ENCODE measurements around the gene GPR107.
A peak's percentile ranks its signal among the peaks of the same experiment; 100 is the strongest.

GPR107 gene

DNA sequence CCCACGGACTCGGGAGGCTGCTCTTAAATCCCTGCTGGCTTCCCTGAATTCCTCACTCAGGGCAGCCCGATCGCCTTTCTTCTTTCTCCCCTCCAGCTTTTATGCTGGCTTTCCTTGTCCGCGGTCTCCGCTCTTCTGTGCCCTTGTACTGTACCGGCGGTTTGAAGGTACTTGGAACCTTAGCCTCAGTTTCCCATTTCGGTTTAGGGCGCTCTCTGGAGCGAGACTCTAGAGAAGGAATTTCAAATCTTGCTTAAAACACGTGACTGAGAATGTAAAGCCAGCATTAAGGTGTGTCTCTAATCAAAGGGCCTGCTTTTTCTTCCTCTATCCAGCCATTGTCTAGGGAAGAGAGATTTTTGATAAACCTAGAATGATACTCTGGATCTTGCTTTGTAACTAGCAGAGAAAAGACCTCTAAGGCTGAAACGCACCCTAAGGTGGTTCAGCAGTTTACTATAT lies 650 bp downstream of the GPR107 start:
- Histone ChIP-seq H3K27me3 (replicated peaks; ENCODE audit: control insufficient read depth, insufficient read depth, low read length) (no peaks in the 10 kb centered on the region), H3K36me3 (ENCODE audit: control insufficient read depth, insufficient read depth, low read length) (no peaks in the 10 kb centered on the region), H3K4me3 (replicated peaks; ENCODE audit: low read depth, low read length) (peak overlapping the region; percentile 97)
- TF ChIP-seq, protein P1, sequence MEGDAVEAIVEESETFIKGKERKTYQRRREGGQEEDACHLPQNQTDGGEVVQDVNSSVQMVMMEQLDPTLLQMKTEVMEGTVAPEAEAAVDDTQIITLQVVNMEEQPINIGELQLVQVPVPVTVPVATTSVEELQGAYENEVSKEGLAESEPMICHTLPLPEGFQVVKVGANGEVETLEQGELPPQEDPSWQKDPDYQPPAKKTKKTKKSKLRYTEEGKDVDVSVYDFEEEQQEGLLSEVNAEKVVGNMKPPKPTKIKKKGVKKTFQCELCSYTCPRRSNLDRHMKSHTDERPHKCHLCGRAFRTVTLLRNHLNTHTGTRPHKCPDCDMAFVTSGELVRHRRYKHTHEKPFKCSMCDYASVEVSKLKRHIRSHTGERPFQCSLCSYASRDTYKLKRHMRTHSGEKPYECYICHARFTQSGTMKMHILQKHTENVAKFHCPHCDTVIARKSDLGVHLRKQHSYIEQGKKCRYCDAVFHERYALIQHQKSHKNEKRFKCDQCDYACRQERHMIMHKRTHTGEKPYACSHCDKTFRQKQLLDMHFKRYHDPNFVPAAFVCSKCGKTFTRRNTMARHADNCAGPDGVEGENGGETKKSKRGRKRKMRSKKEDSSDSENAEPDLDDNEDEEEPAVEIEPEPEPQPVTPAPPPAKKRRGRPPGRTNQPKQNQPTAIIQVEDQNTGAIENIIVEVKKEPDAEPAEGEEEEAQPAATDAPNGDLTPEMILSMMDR (IDR thresholded peaks at IDR 0.05; ENCODE audit: insufficient read depth, low read length, poor library complexity, severe bottlenecking) = no peak
- no peak for DNase-seq (ENCODE audit: extremely low read depth, insufficient read length)

DNA sequence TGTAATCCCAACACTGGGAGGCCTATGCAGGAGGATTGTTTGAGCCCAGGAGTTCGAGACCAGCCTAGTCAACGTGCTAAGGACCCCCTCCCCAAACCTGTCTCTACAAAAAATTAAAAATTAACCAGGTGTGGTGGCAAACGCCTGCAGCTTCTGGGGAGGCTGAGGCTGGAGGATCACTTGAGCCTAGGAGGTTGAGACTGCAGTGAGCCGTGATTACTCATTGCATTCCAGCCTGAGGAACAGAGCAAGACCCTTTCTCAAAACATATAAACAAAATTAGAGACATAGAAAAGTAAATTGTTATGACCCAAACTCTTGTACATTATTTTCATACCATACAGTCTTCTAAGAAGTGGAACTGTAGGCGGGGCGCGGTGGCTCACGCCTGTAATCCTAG lies 1.1 kb downstream of the GPR107 start:
- DNase-seq (ENCODE audit: extremely low read depth, insufficient read length) = no peak
- TF ChIP-seq, protein P1 (IDR thresholded peaks at IDR 0.05; ENCODE audit: insufficient read depth, low read length, poor library complexity, severe bottlenecking) = no peak
- H3K36me3 ChIP-seq (ENCODE audit: control insufficient read depth, insufficient read depth, low read length) = no peaks in the 10 kb centered on the region
- H3K4me3 ChIP-seq (replicated peaks; ENCODE audit: low read depth, low read length) = peak overlapping the region; percentile 97
- no peaks in the 10 kb centered on the region for H3K27me3 ChIP-seq (replicated peaks; ENCODE audit: control insufficient read depth, insufficient read depth, low read length)

DNA sequence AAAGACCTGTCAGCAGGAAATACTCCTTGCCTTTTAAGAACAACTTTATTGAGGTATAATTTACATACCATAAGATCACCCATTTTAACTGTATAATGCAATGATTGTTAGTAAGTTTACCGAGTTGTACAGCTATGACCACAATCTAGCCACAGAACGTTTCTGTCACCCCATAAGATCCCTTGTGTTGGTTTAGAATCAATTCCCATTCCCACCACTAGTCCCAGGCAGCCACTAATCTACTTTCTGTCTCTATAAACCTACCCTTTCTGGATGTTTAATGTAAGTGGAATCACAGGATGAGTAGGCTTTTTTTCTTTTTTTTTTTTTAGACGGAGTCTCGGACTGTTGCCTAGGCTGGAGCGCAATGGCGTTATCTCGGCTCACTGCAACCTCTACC lies 4.4 kb downstream of the GPR107 start:
- no peaks in the 10 kb centered on the region for H3K36me3 ChIP-seq (ENCODE audit: control insufficient read depth, insufficient read depth, low read length)
- DNase-seq (ENCODE audit: extremely low read depth, insufficient read length) = no peak
- H3K4me3 ChIP-seq (replicated peaks; ENCODE audit: low read depth, low read length) = no peak overlapping the region
- TF ChIP-seq, protein P1 (IDR thresholded peaks at IDR 0.05; ENCODE audit: insufficient read depth, low read length, poor library complexity, severe bottlenecking) = peak; percentile 7
- no peaks in the 10 kb centered on the region for H3K27me3 ChIP-seq (replicated peaks; ENCODE audit: control insufficient read depth, insufficient read depth, low read length)

DNA sequence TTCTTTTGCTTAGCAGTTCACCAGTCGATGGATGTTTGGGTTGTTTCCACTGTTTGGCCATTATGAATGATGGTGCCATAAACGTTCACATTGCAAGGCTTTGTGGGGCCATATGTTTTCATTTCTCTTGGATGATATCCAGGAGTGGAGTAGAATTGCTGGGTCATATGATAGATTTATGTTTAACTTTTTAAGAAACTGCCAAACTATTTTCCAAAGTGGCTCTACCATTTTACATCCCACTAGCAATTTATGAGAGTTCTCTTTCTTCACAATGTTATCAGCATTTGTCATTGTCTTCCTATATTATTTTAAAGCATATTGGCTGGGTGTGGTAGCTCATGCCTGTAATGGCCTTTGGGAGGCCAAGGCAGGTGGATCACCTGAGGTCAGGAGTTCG lies 5.2 kb downstream of the GPR107 start:
- DNase-seq (ENCODE audit: extremely low read depth, insufficient read length) = no peak
- TF ChIP-seq, protein P1 (IDR thresholded peaks at IDR 0.05; ENCODE audit: insufficient read depth, low read length, poor library complexity, severe bottlenecking) = no peak
- H3K4me3 ChIP-seq (replicated peaks; ENCODE audit: low read depth, low read length) = no peak overlapping the region
- H3K27me3 ChIP-seq (replicated peaks; ENCODE audit: control insufficient read depth, insufficient read depth, low read length) = no peaks in the 10 kb centered on the region
- no peaks in the 10 kb centered on the region for H3K36me3 ChIP-seq (ENCODE audit: control insufficient read depth, insufficient read depth, low read length)

DNA sequence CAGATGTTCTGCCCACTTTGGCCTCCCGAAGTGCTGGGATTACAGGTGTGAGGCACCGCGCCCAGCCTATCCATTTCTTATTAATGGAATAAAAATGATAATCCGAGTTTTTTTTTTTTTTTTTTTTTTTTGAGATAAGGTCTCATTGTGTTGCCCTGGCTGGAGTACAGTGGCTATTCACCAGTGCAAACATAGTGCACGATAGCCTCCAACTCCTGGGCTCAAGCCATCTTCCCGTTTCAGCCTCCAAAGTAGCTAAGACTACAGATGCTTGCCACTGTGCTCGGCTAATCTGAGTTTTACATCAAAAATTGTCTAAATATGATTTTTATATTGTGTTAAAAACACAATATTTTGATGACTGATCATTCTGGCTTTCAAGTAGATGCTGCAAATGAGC lies 6.6 kb downstream of the GPR107 start:
- Histone ChIP-seq H3K4me3 (replicated peaks; ENCODE audit: low read depth, low read length) (no peak overlapping the region), H3K27me3 (replicated peaks; ENCODE audit: control insufficient read depth, insufficient read depth, low read length) (no peaks in the 10 kb centered on the region), H3K36me3 (ENCODE audit: control insufficient read depth, insufficient read depth, low read length) (no peaks in the 10 kb centered on the region; the same call in 1 of the 2 replicates)
- TF ChIP-seq, protein P1 (IDR thresholded peaks at IDR 0.05; ENCODE audit: insufficient read depth, low read length, poor library complexity, severe bottlenecking) = no peak
- no peak for DNase-seq (ENCODE audit: extremely low read depth, insufficient read length)

DNA sequence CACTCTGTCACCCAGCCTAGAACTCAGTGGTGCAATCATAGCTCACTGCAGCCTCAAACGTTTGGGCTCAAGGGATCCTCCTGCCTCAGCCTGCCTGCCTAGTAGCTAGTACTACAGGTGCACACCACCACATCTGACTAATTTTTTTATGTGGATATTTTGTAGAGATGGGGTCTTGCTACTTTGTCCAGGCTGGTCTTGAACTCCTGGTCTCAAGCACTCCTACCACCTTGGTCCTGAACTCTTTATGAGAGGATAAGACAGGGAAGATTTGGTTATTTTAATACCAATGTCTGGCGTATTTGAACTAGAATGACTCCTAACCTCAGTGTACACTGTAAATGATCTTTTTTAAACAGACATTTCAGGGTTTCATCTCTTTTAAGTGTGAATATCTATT lies 9.0 kb downstream of the GPR107 start:
- Histone ChIP-seq H3K27me3 (replicated peaks; ENCODE audit: control insufficient read depth, insufficient read depth, low read length) (no peaks in the 10 kb centered on the region), H3K36me3 (ENCODE audit: control insufficient read depth, insufficient read depth, low read length) (no peaks in the 10 kb centered on the region; the same call in 1 of the 2 replicates), H3K4me3 (replicated peaks; ENCODE audit: low read depth, low read length) (no peak overlapping the region)
- DNase-seq (ENCODE audit: extremely low read depth, insufficient read length) = no peak
- TF ChIP-seq, protein P1 (IDR thresholded peaks at IDR 0.05; ENCODE audit: insufficient read depth, low read length, poor library complexity, severe bottlenecking) = no peak
